PC-3 (cell line): ENCODE results near the gene MLIP.

Source experiments
- CTCF ChIP-seq: fragments of 300-600 bp; sonication (generic); conservative IDR thresholded peaks from 2 replicates; pipeline ENCODE4 v1.5.1; 2017; ENCODE audit warnings: antibody characterized with exemption, low read depth, mild to moderate bottlenecking, low read length
- EZH2 ChIP-seq: fragments of 300-600 bp; sonication (generic); IDR thresholded peaks from one replicate; pipeline ENCODE4 v1.6.1; 2017; ENCODE audit warnings: antibody characterized with exemption, mild to moderate bottlenecking, low read length; ENCODE audit not compliant: unreplicated experiment

GRCh38 chr6:54301770-54302169, 190.5 kb downstream of the MLIP start:
- no peak for TF ChIP-seq EZH2
- TF ChIP-seq CTCF, result no peak
